Colon (tissue), 2 donors: ENCODE measurements around the gene RHOXF1.
"Not testable (repeated sequence)": the region's sequence is repeated elsewhere in the genome, so short reads cannot be mapped to it uniquely, and the experiment has no call there.

ENCODE experiments used
- FAIRE-seq: peaks from 2 replicates; lab custom pipeline; 2012; peaks lifted over from hg19 to GRCh38; lab: Jason Lieb, UNC
- donor health status: control.
- donor health status: control.

Gene RHOXF1

GRCh38 chrX:120115438-120115963, at the start of gene RHOXF1:
RHOXF1 (minus strand) TSS chrX:120115913; CDS start chrX:120115862, 51 bp downstream.
- no peak for FAIRE-seq

GRCh38 chrX:120159086-120159485, 43.4 kb upstream of the RHOXF1 start:
- FAIRE-seq, result not testable (repeated sequence)

- not testable (repeated sequence) for FAIRE-seq
These were observed 42.6 kb upstream of the RHOXF1 start, which contains the start of gene RHOXF2 for GRCh38 chrX:120158313-120158712. RHOXF2 (plus strand) TSS chrX:120158613; CDS start chrX:120158751, 138 bp downstream.

GRCh38 chrX:120150109-120150744, 34.5 kb upstream of the RHOXF1 start:
- FAIRE-seq, result not testable (repeated sequence)

- FAIRE-seq, result no peak
These were observed 31.8 kb upstream of the RHOXF1 start for GRCh38 chrX:120147537-120147936.

GRCh38 chrX:120146323-120146722, 30.6 kb upstream of the RHOXF1 start:
- not testable (repeated sequence) for FAIRE-seq

- FAIRE-seq, result no peak
These were observed 29.7 kb upstream of the RHOXF1 start for GRCh38 chrX:120145295-120145925.

- FAIRE-seq, result no peak
These were observed 28.6 kb upstream of the RHOXF1 start for GRCh38 chrX:120144178-120144844.

GRCh38 chrX:120140293-120140981, 24.7 kb upstream of the RHOXF1 start:
- no peak for FAIRE-seq

- no peak for FAIRE-seq
These were observed 21.7 kb upstream of the RHOXF1 start for GRCh38 chrX:120137439-120137838.

- FAIRE-seq, result no peak
These were observed 21.1 kb upstream of the RHOXF1 start for GRCh38 chrX:120136840-120137239.

- FAIRE-seq, result no peak
These were observed 20.4 kb upstream of the RHOXF1 start for GRCh38 chrX:120136128-120136527.

GRCh38 chrX:120128306-120128846, 12.7 kb upstream of the RHOXF1 start:
- not testable (repeated sequence) for FAIRE-seq

GRCh38 chrX:120125444-120125843, 9.7 kb upstream of the RHOXF1 start:
- no peak for FAIRE-seq

- no peak for FAIRE-seq
These were observed 4.5 kb upstream of the RHOXF1 start for GRCh38 chrX:120120223-120120622.

- peak; percentile 41 for FAIRE-seq
These were observed 4.1 kb downstream of the RHOXF1 start for GRCh38 chrX:120111611-120112010.

- FAIRE-seq, result no peak
These were observed 6.3 kb downstream of the RHOXF1 start for GRCh38 chrX:120109378-120109777.

GRCh38 chrX:120104707-120105106, 11.0 kb downstream of the RHOXF1 start:
- not testable (repeated sequence) for FAIRE-seq

- not testable (repeated sequence) for FAIRE-seq
These were observed 14.7 kb downstream of the RHOXF1 start for GRCh38 chrX:120101057-120101456.

- FAIRE-seq, result no peak
These were observed 25.5 kb downstream of the RHOXF1 start for GRCh38 chrX:120090208-120090607.

GRCh38 chrX:120087289-120088017, 28.3 kb downstream of the RHOXF1 start:
- no peak for FAIRE-seq
